ENCODE data around the gene ARID1A.

- no peak for TF ChIP-seq CTCF (conservative IDR thresholded peaks at IDR 0.05 in 1 of 2, IDR thresholded peaks at IDR 0.05 in 1 of 2; ENCODE audit: low read depth in 1 of 2, low read length in 2 of 2)
- TF ChIP-seq EZH2 (IDR thresholded peaks at IDR 0.05; ENCODE audit: low read length, missing control alignments): no peak
Observed at GRCh38 chr1:26814377-26814776, 118.6 kb downstream of the ARID1A start.
